SK-N-SH (cell line): ENCODE measurements around the gene COLEC12. TPM values are rescaled to one million over a fixed set of nuclear protein-coding genes. Genes with fewer than 3 reads are reported as not detected.
A peak's percentile ranks its signal among the peaks of the same experiment; 100 is the strongest.

ENCODE experiments used
- CTCF ChIA-PET: fragments of 300-600, 350-600 bp; formaldehyde crosslinking; extraction: SDS; loops from one replicate; lab custom pipeline; 2021; lab: Yijun Ruan, JAX
- POLR2A ChIA-PET: fragments of 350-600 bp; sonication (Branson Sonifier 250); formaldehyde crosslinking; extraction: SDS; loops from one replicate; lab custom pipeline; 2020; ENCODE audit warnings: antibody characterized with exemption, inconsistent platforms; lab: Yijun Ruan, JAX
- DNase-seq: peaks from one replicate; pipeline ENCODE4 v3.0.0; 2012
- H2AFZ ChIP-seq: fragments of 200-600 bp; sonication (generic); 2 replicates; pipeline ENCODE4 v1.8.1; 2016; ENCODE audit warnings: antibody characterized with exemption, mild to moderate bottlenecking, low read depth
- H3F3A ChIP-seq: fragments of 200-600 bp; sonication (generic); replicated peaks from 2 replicates; pipeline ENCODE3; 2016; ENCODE audit warnings: antibody characterized with exemption, mild to moderate bottlenecking; ENCODE audit not compliant: insufficient read depth
- H3K27ac ChIP-seq, 2 experiments: fragments of 200-500 bp in 1 of 2; fragments of 200-600 bp in 1 of 2; sonication (Bioruptor generic) in 1 of 2; sonication (generic), shearing (Covaris generic) in 1 of 2; 2 replicates each; pipeline versions ENCODE4 v1.5.1 to v1.6.1; 2014 to 2016; ENCODE audit warnings: low read depth in 2 of 2, inconsistent platforms in 1 of 2, low read length in 1 of 2, mild to moderate bottlenecking in 1 of 2, mixed read lengths in 1 of 2
- H3K27me3 ChIP-seq: fragments of 200-600 bp; sonication (generic), shearing (Covaris generic); 2 replicates; pipeline ENCODE4 v1.6.1; 2016; ENCODE audit warnings: mixed run types; ENCODE audit not compliant: insufficient read depth
- H3K36me3 ChIP-seq, 2 experiments: fragments of 200-500 bp in 1 of 2; fragments of 200-600 bp in 1 of 2; sonication (Bioruptor generic) in 1 of 2; sonication (generic) in 1 of 2; replicated peaks in 1 of 2; 2 replicates each; pipeline versions ENCODE3 to v1.5.1; 2014 to 2016; ENCODE audit warnings: low read length in 1 of 2, mild to moderate bottlenecking in 1 of 2; ENCODE audit not compliant: insufficient read depth in 2 of 2, control insufficient read depth in 1 of 2
- H3K4me1 ChIP-seq, 2 experiments: fragments of 200-500 bp in 1 of 2; fragments of 200-600 bp in 1 of 2; sonication (Bioruptor generic) in 1 of 2; sonication (generic), shearing (Covaris generic) in 1 of 2; 2 replicates each; pipeline versions ENCODE4 v1.5.1 to v1.6.1; 2014 to 2016; ENCODE audit warnings: low read depth in 1 of 2, low read length in 1 of 2, mixed run types in 1 of 2; ENCODE audit not compliant: insufficient read depth in 2 of 2, control insufficient read depth in 1 of 2
- H3K4me2 ChIP-seq: fragments of 200-600 bp; sonication (generic), shearing (Covaris generic); 2 replicates; pipeline ENCODE4 v1.6.1; 2017; ENCODE audit warnings: mixed run types
- H3K4me3 ChIP-seq, 2 experiments: fragments of 200-500 bp in 1 of 2; fragments of 200-600 bp in 1 of 2; sonication (Bioruptor generic) in 1 of 2; sonication (generic), shearing (Covaris generic) in 1 of 2; 2 replicates each; pipeline versions ENCODE4 v1.5.1 to v1.8.1; 2014 to 2016; ENCODE audit warnings: low read depth in 2 of 2, inconsistent platforms in 1 of 2, low read length in 1 of 2, mild to moderate bottlenecking in 1 of 2, mixed read lengths in 1 of 2, moderate library complexity in 1 of 2
- H3K79me2 ChIP-seq: fragments of 200-600 bp; sonication (generic); 2 replicates; pipeline ENCODE4 v1.8.1; 2017; ENCODE audit warnings: mild to moderate bottlenecking; ENCODE audit not compliant: insufficient read depth
- H3K9ac ChIP-seq: fragments of 200-600 bp; sonication (generic); 2 replicates; pipeline ENCODE4 v1.6.1; 2017; ENCODE audit warnings: mixed run types
- H3K9me2 ChIP-seq: fragments of 200-600 bp; sonication (generic); 2 replicates; pipeline ENCODE4 v1.6.1; 2017; ENCODE audit warnings: mixed run types
- H3K9me3 ChIP-seq: fragments of 200-600 bp; sonication (generic); 2 replicates; pipeline ENCODE4 v1.6.1; 2017; ENCODE audit warnings: mixed run types, mild to moderate bottlenecking, moderate library complexity
- H4K20me1 ChIP-seq: fragments of 200-600 bp; sonication (generic); 2 replicates; pipeline ENCODE4 v1.6.1; 2017; ENCODE audit warnings: mild to moderate bottlenecking, mixed run types; ENCODE audit not compliant: insufficient read depth
- CHD2 ChIP-seq: fragments of 150-350 bp; IDR thresholded peaks from 2 replicates; pipeline ENCODE4 v1.6.1; 2018; ENCODE audit warnings: low read length; ENCODE audit not compliant: partially characterized antibody
- CTCF ChIP-seq: fragments of 200-600 bp; sonication (generic); IDR thresholded peaks from 2 replicates; pipeline ENCODE4 v1.6.1; 2017; ENCODE audit warnings: antibody characterized with exemption, mild to moderate bottlenecking, moderate library complexity
- ELF1 ChIP-seq: IDR thresholded peaks from 2 replicates; pipeline ENCODE4 v1.4.0; 2012
- EP300 ChIP-seq, 2 experiments: IDR thresholded peaks; 2 replicates each; pipeline versions ENCODE4 v1.4.0 to v1.6.1; 2012; ENCODE audit warnings: borderline replicate concordance in 1 of 2, low read depth in 1 of 2, low read length in 1 of 2
- FOXM1 ChIP-seq: IDR thresholded peaks from 2 replicates; pipeline ENCODE4 v1.4.0; 2012; ENCODE audit warnings: low read depth, mild to moderate bottlenecking
- GATA2 ChIP-seq: sonication (generic); formaldehyde crosslinking; IDR thresholded peaks from 2 replicates; pipeline ENCODE4 v1.5.0; 2020; ENCODE audit warnings: mild to moderate bottlenecking, missing genetic modification reagents
- IRF3 ChIP-seq: fragments of 150-350 bp; IDR thresholded peaks from 2 replicates; pipeline ENCODE4 v1.6.1; 2016; ENCODE audit warnings: mild to moderate bottlenecking, low read depth, low read length
- JUND ChIP-seq: IDR thresholded peaks from 2 replicates; pipeline ENCODE4 v1.4.0; 2012
- MAX ChIP-seq: IDR thresholded peaks from 2 replicates; pipeline ENCODE4 v1.4.0; 2012; ENCODE audit warnings: low read depth
- MXI1 ChIP-seq: IDR thresholded peaks from 2 replicates; pipeline ENCODE4 v1.6.1; 2012; ENCODE audit warnings: mild to moderate bottlenecking, low read depth, low read length, improper control_type of control experiment
- NRF1 ChIP-seq: IDR thresholded peaks from 2 replicates; pipeline ENCODE4 v1.6.1; 2012; ENCODE audit warnings: low read depth, mild to moderate bottlenecking, low read length
- POLR2AphosphoS5 ChIP-seq: IDR thresholded peaks from 2 replicates; pipeline ENCODE4 v1.6.1; 2012; ENCODE audit warnings: low read depth, low read length
- RCOR1 ChIP-seq: fragments of 150-350 bp; IDR thresholded peaks from 2 replicates; pipeline ENCODE4 v1.6.1; 2017; ENCODE audit warnings: antibody characterized with exemption, low read length
- REST ChIP-seq: IDR thresholded peaks from 2 replicates; pipeline ENCODE4 v1.6.1; 2012; ENCODE audit warnings: mild to moderate bottlenecking, low read depth, low read length, moderate library complexity
- RFX5 ChIP-seq: IDR thresholded peaks from 2 replicates; pipeline ENCODE4 v1.6.1; 2012; ENCODE audit warnings: mild to moderate bottlenecking, improper control_type of control experiment, low read length
- SIN3A ChIP-seq: IDR thresholded peaks from 2 replicates; pipeline ENCODE4 v1.6.1; 2012; ENCODE audit warnings: low read depth, mild to moderate bottlenecking, low read length, moderate library complexity, borderline replicate concordance
- SMC3 ChIP-seq: IDR thresholded peaks from 2 replicates; pipeline ENCODE4 v1.6.1; 2012; ENCODE audit warnings: low read depth, low read length, improper control_type of control experiment
- TAF1 ChIP-seq: IDR thresholded peaks from 2 replicates; pipeline ENCODE4 v1.6.1; 2012; ENCODE audit warnings: low read depth, mild to moderate bottlenecking, low read length, moderate library complexity, borderline replicate concordance
- TCF12 ChIP-seq: IDR thresholded peaks from 2 replicates; pipeline ENCODE4 v1.4.0; 2012
- TEAD4 ChIP-seq: IDR thresholded peaks from 2 replicates; pipeline ENCODE4 v1.4.0; 2012; ENCODE audit warnings: mild to moderate bottlenecking, borderline replicate concordance; ENCODE audit not compliant: insufficient read depth
- USF1 ChIP-seq: IDR thresholded peaks from 2 replicates; pipeline ENCODE4 v1.4.0; 2012; ENCODE audit warnings: low read depth, borderline replicate concordance
- USF2 ChIP-seq: fragments of 150-350 bp; IDR thresholded peaks from 2 replicates; pipeline ENCODE4 v1.6.1; 2017; ENCODE audit warnings: antibody characterized with exemption, low read length, low read depth, borderline replicate concordance
- YY1 ChIP-seq: IDR thresholded peaks from 2 replicates; pipeline ENCODE4 v1.4.0; 2012; ENCODE audit warnings: low read depth, mild to moderate bottlenecking
- WGBS: methylation state at CpG from one replicate; pipeline ENCODE4 v1.1.6; 2017; ENCODE audit warnings: low lambda C conversion rate; 5-methylcytosine and 5-hydroxymethylcytosine counted together
- polyA plus RNA-seq, 3 experiments: library from polyadenylated mRNA; depleted of rRNA; stranded (reverse); fragments of >200 nt; gene quantifications; 2 replicates each; pipeline ENCODE4 v1.2.3, GENCODE V29; 2012

The COLEC12 gene
- polyA plus RNA-seq, 1 of the 3 experiments (the other 2 are of a cell fraction), result 41.2 TPM

GRCh38 chr18:267688-268552, 232.6 kb downstream of the COLEC12 start, which contains the start of gene THOC1:
Gene THOC1, minus strand, starts transcription at chr18:268047. Its CDS starts 28 bp downstream, at chr18:268019.
- Histone ChIP-seq H3K9ac (peak within 1 kb of the TSS; percentile 90), H3K4me3 (peak within 1 kb of the TSS; percentile 81 to 97), H3K79me2 (peaks cover 38% of the 10 kb centered on the region), H4K20me1 (no peaks in the 10 kb centered on the region), H2AFZ (peak within 1 kb of the TSS; percentile 92), H3K4me1 (peaks cover 0 to 12% of the 10 kb centered on the region in 2 experiments; a peak in 2 of 4 replicates), H3K27me3 (no peaks in the 10 kb centered on the region), H3K9me2 (no peaks in the 10 kb centered on the region), H3K9me3 (no peaks in the 10 kb centered on the region), H3F3A (no peaks in the 10 kb centered on the region), H3K4me2 (peak within 1 kb of the TSS; percentile 83), H3K27ac (peak within 1 kb of the TSS; percentile 78 to 92), H3K36me3 (peaks cover 20 to 24% of the 10 kb centered on the region in 2 experiments)
- CTCF ChIA-PET, result interaction anchor here (0.6 to 2.2 kb wide), 10 partner anchors 9 to 356 kb away, joined by 3 to 10 read pairs (median 3); no protein-coding TSS in a partner anchor
- POLR2A ChIA-PET, result interaction anchor here (0.8 to 1.6 kb wide), 4 partner anchors 9 to 390 kb away, joined by 3 to 5 read pairs (median 4); partner anchors contain the start of gene TYMS
- 6% methylated on average over 19 of the region's 69 CpGs for WGBS
- peak; percentile 90 for DNase-seq
- 0 out of 2 replicates have a peak, but pooled peaks have one; percentile 13 for TF ChIP-seq TEAD4
- peak; percentile 68 for TF ChIP-seq ELF1
- peak; percentile 94 for TF ChIP-seq TAF1
- peak; percentile 34; the same call in 1 of the 2 replicates for TF ChIP-seq USF1
- peak; percentile 18; the same call in 1 of the 2 replicates for TF ChIP-seq SMC3
- TF ChIP-seq SIN3A, result peak; percentile 59; the same call in 1 of the 2 replicates
- peak; percentile 25; the same call in 1 of the 2 replicates for TF ChIP-seq JUND
- TF ChIP-seq USF2, result no peak
- no peak for TF ChIP-seq CTCF
- peak; percentile 62 for TF ChIP-seq NRF1
- peak; percentile 23 to 36; a peak in 2 of 4 replicates for TF ChIP-seq EP300 (IDR thresholded peaks at IDR 0.05; ENCODE audit: borderline replicate concordance in 1 of 2, low read depth in 1 of 2, low read length in 1 of 2)
- TF ChIP-seq REST, result no peak
- peak; percentile 64 for TF ChIP-seq CHD2
- TF ChIP-seq GATA2 (CRISPR knock-in tag), result 0 out of 2 replicates have a peak, but pooled peaks have one; percentile 27
- TF ChIP-seq FOXM1, result no peak
- TF ChIP-seq YY1, result peak; percentile 85
- peak; percentile 94 for TF ChIP-seq MAX
- peak; percentile 91 for TF ChIP-seq MXI1
- peak; percentile 65 for TF ChIP-seq RCOR1
- TF ChIP-seq RFX5, result no peak
- TF ChIP-seq IRF3, result no peak
- TF ChIP-seq TCF12, result peak; percentile 25; the same call in 1 of the 2 replicates
- TF ChIP-seq POLR2AphosphoS5, result peak; percentile 93
